DND-41 (cell line): ENCODE data around the gene TCIRG1.
"Not testable (repeated sequence)": the region's sequence is repeated elsewhere in the genome, so short reads cannot be mapped to it uniquely, and the experiment has no call there.

Experiments used
- EZH2 ChIP-seq: IDR thresholded peaks from 3 replicates; pipeline ENCODE4 v1.6.1; 2012; ENCODE audit warnings: borderline replicate concordance, low read depth, mild to moderate bottlenecking, moderate library complexity, low read length, inconsistent platforms; ENCODE audit not compliant: severe bottlenecking
- TF ChIP-seq, protein P1 (sequence below): IDR thresholded peaks from 2 replicates; pipeline ENCODE4 v1.5.1; 2012; ENCODE audit warnings: borderline replicate concordance, low read length, moderate library complexity, mild to moderate bottlenecking; ENCODE audit not compliant: poor library complexity, severe bottlenecking; ENCODE audit errors: extremely low read depth

DNA sequence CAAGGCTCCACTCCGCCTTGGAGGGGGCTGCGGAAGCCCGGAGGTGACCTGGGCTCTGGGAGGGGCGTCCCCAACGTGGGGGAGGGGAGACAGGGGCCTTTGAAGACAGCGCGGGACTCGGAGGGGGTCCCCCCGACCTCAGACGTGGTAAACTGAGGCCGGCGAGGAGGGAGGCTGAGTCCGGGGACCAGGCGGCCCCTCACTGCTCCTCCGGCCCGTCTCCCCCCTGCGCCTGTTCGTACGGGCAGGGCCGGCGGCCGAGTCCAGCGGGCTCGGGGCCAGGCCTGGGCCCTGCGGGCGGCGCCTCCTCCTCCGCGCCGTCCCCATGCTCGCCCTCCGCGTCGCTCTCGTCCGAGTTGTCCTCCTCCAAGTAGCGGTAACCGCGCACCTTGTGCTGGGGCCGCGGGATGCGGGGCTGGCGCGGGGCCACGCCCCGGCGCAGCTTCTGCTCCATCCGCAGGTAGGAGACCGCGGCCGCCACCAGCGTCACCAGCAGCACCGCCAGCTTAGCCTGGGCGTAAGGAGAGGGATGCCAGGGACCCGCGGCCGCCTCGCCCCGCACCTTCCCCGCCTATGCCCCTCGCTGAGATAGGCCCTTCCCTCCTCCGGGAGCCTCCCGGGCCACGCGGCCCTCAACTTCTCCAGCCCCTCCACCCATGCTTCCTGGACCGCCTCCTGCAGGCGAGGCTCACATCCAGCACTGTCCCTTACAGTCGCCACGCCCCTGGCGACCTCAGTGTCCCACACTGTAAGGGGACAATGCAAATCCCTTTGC lies 47.3 kb upstream of the TCIRG1 start:
- TF ChIP-seq, protein P1, sequence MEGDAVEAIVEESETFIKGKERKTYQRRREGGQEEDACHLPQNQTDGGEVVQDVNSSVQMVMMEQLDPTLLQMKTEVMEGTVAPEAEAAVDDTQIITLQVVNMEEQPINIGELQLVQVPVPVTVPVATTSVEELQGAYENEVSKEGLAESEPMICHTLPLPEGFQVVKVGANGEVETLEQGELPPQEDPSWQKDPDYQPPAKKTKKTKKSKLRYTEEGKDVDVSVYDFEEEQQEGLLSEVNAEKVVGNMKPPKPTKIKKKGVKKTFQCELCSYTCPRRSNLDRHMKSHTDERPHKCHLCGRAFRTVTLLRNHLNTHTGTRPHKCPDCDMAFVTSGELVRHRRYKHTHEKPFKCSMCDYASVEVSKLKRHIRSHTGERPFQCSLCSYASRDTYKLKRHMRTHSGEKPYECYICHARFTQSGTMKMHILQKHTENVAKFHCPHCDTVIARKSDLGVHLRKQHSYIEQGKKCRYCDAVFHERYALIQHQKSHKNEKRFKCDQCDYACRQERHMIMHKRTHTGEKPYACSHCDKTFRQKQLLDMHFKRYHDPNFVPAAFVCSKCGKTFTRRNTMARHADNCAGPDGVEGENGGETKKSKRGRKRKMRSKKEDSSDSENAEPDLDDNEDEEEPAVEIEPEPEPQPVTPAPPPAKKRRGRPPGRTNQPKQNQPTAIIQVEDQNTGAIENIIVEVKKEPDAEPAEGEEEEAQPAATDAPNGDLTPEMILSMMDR = not testable (repeated sequence)
- not testable (repeated sequence) for TF ChIP-seq EZH2
